ENCODE measurements around the gene ZDHHC14. TPM values are rescaled to one million over a fixed set of nuclear protein-coding genes. Genes with fewer than 3 reads are reported as not detected.

ZDHHC14 gene
- total RNA-seq, 1 experiment from 2014 or later, result 17.3 TPM

DNA sequence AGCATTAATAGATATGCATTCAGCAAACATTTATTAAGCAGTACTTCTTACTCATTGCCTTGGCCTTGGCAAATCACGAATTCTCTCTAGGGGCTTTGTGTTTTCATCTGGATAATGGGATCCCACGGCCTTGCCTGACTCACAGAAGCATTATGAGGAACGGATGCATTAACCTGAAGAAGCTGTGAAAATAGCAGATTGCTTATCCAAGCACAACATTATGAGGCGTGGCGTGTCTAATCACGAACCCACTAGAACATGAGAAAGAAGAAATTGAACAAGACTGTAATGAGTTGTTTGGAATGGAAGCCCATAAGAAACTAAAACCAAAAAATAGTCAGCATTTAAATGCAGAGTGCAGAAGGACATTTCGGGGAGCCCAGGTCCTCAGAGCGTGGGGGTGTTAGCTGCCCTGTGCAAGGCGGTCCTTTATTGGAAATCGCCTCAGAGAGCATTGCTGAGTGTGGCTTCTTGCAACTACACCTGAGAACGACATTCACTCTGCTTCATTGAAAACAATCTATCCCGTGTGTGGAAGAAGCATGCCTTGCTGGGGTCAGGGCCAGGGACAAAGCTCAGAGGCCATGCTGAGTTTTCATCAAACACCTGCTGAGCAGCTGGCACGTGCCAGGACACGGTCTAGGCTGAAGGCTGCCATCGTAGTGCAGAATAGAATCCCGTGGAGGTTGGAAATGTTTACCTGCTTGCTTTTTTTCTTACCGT lies 179.9 kb downstream of the ZDHHC14 start:
- no peak for DNase-seq
- CTCF ChIA-PET, result no interaction called here
- Mint-ChIP-seq H3K4me3 (ENCODE audit: low read depth, unreplicated experiment) (no peak overlapping the region), H3K27me3 (ENCODE audit: unreplicated experiment) (no peaks in the 10 kb centered on the region), H3K36me3 (ENCODE audit: insufficient read depth, unreplicated experiment) (no peaks in the 10 kb centered on the region), H3K27ac (ENCODE audit: unreplicated experiment) (no peak overlapping the region), H3K4me1 (ENCODE audit: low read depth, unreplicated experiment) (no peaks in the 10 kb centered on the region), H3K9me3 (ENCODE audit: low read depth, unreplicated experiment) (no peaks in the 10 kb centered on the region)
- no TSS peak for BruUV-seq (replicated peaks)
- TF ChIP-seq, protein P1, sequence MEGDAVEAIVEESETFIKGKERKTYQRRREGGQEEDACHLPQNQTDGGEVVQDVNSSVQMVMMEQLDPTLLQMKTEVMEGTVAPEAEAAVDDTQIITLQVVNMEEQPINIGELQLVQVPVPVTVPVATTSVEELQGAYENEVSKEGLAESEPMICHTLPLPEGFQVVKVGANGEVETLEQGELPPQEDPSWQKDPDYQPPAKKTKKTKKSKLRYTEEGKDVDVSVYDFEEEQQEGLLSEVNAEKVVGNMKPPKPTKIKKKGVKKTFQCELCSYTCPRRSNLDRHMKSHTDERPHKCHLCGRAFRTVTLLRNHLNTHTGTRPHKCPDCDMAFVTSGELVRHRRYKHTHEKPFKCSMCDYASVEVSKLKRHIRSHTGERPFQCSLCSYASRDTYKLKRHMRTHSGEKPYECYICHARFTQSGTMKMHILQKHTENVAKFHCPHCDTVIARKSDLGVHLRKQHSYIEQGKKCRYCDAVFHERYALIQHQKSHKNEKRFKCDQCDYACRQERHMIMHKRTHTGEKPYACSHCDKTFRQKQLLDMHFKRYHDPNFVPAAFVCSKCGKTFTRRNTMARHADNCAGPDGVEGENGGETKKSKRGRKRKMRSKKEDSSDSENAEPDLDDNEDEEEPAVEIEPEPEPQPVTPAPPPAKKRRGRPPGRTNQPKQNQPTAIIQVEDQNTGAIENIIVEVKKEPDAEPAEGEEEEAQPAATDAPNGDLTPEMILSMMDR (IDR thresholded peaks at IDR 0.05; ENCODE audit: unreplicated experiment), result no peak
- intact Hi-C loops (cut with micrococcal nuclease; ENCODE audit: unreplicated experiment), result no loop called here

DNA sequence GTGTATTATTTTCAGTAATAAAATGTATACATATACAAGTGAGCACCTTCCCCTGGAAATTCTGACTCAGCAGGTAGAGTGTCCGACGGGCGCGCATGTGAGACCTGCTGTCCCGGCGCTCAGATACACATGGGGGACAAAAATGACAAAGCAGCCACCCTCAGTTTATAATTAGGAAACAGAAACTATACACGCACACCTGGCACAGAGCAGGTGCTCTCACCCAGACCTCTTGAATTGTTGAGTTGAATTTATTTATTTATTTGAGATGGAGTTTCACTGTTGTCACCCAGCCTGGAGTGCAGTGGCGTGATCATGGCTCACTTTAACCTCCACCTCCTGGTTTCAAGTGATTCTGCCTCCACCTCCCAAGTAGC lies 180.4 kb downstream of the ZDHHC14 start:
- CTCF ChIA-PET, result no interaction called here
- BruUV-seq (replicated peaks), result no TSS peak
- Mint-ChIP-seq H3K4me3 (ENCODE audit: low read depth, unreplicated experiment) (no peak overlapping the region), H3K27ac (ENCODE audit: unreplicated experiment) (no peak overlapping the region), H3K36me3 (ENCODE audit: insufficient read depth, unreplicated experiment) (no peaks in the 10 kb centered on the region), H3K27me3 (ENCODE audit: unreplicated experiment) (no peaks in the 10 kb centered on the region), H3K9me3 (ENCODE audit: low read depth, unreplicated experiment) (no peaks in the 10 kb centered on the region), H3K4me1 (ENCODE audit: low read depth, unreplicated experiment) (no peaks in the 10 kb centered on the region)
- no peak for DNase-seq
- TF ChIP-seq, protein P1 (IDR thresholded peaks at IDR 0.05; ENCODE audit: unreplicated experiment), result no peak
- intact Hi-C loops (cut with micrococcal nuclease; ENCODE audit: unreplicated experiment), result no loop called here

DNA sequence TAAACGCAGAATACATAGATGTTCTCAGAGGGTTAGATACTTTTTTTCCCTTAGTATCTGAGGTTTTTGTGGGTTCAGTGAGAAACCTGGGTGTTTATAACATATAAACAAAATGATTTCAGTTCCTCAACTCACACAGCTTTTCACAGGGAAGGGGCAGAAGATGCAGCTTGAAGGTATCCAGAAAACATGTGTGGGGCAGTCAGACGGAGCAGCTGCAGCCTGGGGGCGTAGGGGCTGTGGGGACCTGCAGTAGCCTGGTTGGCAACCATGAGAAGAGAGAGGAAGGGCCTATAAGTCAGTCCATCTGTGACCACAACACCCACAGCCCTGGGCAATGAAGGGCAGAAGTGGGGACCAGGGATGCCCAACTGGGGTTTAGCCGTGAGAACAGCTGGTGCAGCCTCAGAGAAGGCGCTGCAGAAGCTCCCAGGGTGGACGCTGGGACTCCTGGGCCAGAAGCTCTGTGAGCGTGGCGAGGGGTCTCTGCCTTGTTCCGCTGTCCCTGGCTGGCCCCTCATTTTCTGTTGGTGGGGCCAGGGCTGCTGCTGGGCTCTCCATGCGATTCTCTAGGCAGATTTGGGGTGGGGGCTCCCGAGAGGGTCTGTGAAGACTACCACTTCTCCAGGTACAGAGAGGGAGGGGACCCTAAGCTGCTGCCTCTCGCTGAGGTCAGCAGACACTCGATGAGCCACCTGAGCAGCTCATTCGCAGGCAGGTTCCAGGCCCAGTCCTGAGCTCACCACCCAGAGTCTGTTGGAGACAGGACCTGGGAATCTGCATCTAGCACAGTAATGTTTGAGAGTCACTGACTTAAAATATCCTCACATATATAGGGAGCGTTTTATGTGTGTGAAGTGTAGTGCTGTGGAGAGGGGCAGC lies 181.2 kb downstream of the ZDHHC14 start:
- H3K27me3 Mint-ChIP-seq (ENCODE audit: unreplicated experiment), result no peaks in the 10 kb centered on the region
- no peak for DNase-seq
- no peaks in the 10 kb centered on the region for H3K9me3 Mint-ChIP-seq (ENCODE audit: low read depth, unreplicated experiment)
- no peaks in the 10 kb centered on the region for H3K4me1 Mint-ChIP-seq (ENCODE audit: low read depth, unreplicated experiment)
- H3K27ac Mint-ChIP-seq (ENCODE audit: unreplicated experiment), result no peak overlapping the region
- no peaks in the 10 kb centered on the region for H3K36me3 Mint-ChIP-seq (ENCODE audit: insufficient read depth, unreplicated experiment)
- H3K4me3 Mint-ChIP-seq (ENCODE audit: low read depth, unreplicated experiment), result no peak overlapping the region
- CTCF ChIA-PET, result no interaction called here
- no TSS peak for BruUV-seq (replicated peaks)
- intact Hi-C loops (cut with micrococcal nuclease; ENCODE audit: unreplicated experiment), result no loop called here
- TF ChIP-seq, protein P1 (IDR thresholded peaks at IDR 0.05; ENCODE audit: unreplicated experiment), result no peak

DNA sequence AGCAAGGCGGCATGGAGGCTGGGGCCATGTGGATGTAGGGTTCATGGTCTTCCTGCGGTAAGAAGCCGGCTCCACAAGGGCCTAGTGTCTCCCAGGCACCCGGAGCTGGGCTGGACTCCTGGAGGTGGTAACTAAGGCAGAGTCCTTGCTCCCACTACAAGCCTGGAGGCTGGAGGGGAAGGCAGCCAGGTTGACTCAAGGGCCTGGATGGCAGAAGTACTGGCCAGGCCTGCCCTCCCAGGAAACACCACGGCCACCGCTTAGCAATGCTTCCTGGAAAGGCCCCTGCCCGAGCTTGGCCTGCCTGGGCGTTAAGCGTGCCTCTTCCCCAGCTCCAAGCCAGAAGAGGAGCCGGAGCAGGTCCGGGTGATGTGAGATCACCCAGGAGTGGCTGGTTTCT lies 182.0 kb downstream of the ZDHHC14 start:
- CTCF ChIA-PET, result no interaction called here
- BruUV-seq (replicated peaks), result no TSS peak
- TF ChIP-seq, protein P1 (IDR thresholded peaks at IDR 0.05; ENCODE audit: unreplicated experiment), result no peak
- intact Hi-C loops (cut with micrococcal nuclease; ENCODE audit: unreplicated experiment), result no loop called here
- Mint-ChIP-seq H3K27ac (ENCODE audit: unreplicated experiment) (no peak overlapping the region), H3K27me3 (ENCODE audit: unreplicated experiment) (no peaks in the 10 kb centered on the region), H3K4me3 (ENCODE audit: low read depth, unreplicated experiment) (no peak overlapping the region), H3K36me3 (ENCODE audit: insufficient read depth, unreplicated experiment) (no peaks in the 10 kb centered on the region), H3K9me3 (ENCODE audit: low read depth, unreplicated experiment) (no peaks in the 10 kb centered on the region), H3K4me1 (ENCODE audit: low read depth, unreplicated experiment) (no peaks in the 10 kb centered on the region)
- no peak for DNase-seq

All from Calu3 (cell line).